C1 segment of cervical spinal cord (tissue), 14 donors: ENCODE results near the gene ABLIM2.
A peak's percentile ranks its signal among the peaks of the same experiment; 100 is the strongest.

ENCODE experiments used
- DNase-seq, 14 donors: peaks; one replicate each; lab custom pipeline; 2025; lab: John Stamatoyannopoulos, UW

The ABLIM2 gene

DNA sequence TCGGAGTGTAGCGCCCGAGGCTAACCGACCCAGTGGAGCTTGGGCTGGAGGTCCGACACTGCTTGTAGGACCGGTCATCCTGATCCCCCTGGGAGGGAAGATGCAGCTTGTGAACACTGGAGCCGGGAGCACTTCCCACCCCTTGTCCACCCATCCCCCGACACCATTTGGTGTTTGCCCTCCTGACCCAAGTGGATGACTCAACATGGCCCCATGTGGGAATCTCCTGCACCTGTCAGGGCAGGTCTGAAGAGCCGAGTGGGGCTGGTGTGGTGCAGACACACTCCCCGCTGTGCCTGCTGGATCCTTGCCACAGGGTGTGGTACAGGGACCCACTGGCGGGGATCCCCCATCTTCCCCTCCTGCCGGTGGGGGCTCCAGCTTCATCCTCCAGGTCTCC lies 128.9 kb downstream of the ABLIM2 start:
- DNase-seq = no peak

DNA sequence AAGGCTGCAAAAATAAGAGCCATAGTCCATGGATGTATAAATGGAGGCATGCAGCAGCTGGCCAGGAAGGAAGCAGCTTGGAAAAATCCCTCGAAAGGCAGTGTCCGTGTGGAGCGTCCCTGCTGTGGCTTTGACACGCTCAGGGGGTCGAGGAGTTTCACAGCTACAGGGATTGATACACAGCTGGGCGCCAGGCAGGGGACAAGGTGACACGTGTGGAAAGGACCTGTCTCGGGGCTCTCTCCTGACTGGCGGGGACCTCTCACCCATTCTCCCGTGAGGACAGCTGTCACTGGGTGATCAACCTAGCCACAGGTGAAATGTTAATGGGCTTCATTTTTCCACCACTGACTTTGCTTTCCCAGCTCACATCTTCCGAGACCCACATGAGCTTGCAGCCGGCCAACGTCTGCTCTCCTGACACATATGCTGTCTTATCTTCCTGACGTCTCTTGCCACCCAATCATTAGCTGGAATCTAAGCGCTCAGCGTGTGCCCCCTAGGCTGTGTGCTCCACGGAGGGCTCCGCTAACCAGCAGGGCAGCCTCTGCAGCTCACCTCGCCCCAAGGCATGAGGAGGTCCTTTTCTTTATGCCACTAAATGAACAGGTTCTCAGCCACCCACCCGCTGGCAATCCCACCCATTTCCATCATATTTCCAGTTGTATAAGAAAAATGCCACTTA lies 129.6 kb downstream of the ABLIM2 start:
- no peak for DNase-seq

DNA sequence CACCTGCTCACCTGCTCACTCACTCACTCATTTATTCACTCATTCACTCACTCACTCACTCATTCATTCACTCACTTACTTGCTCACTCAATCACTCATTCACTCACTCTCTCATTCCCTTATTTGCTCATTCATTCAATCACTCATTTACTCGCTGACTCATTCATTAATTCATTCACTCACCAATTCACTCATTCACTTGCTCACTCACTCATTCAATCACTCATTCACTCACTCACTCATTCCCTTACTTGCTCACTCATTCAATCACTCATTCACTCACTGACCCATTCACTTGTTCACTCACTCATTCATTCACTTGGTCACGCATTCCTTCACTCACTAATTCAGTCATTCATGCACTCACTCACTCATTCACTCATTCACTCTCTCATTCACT lies 130.2 kb downstream of the ABLIM2 start:
- DNase-seq = no peak

DNA sequence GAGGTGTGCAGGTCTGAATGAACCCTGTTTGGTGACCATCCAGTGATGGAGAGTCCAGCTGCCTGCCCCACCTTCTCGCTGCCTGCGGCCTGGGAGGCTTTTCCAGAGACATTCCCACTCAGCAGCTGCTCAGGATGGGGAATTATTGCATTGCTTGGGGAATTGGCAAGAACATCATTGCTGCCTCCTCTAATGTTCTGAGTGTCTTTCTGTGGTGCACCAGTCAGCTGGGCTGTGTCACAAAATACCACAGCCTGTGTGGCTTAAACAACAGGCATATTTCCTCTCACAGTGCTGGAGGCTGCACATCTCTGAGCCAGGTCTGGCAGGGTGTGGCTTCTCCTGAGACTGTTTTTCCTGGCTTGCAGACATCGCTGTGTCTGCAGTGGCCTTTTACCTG lies 132.2 kb downstream of the ABLIM2 start:
- no peak for DNase-seq

DNA sequence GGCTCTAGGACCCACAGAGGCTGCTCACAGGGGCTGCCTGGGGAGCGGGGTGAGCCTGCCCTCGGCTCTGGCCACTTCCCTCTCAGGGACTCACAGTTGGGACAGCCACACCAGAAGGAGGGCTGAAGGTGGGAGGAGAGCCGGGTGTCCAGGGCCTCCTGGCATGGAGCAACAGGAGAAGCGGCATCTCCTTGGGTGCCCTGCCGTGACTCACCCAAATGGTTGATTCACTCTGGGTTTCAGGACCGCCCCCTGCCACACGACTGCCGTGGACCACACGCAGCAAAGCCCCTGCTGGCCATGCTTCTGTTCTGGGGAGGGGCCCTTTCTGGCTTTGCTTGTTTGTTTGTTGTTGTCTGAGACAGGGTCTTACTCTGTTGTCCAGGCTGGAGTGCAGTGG lies 132.9 kb downstream of the ABLIM2 start:
- no peak for DNase-seq

DNA sequence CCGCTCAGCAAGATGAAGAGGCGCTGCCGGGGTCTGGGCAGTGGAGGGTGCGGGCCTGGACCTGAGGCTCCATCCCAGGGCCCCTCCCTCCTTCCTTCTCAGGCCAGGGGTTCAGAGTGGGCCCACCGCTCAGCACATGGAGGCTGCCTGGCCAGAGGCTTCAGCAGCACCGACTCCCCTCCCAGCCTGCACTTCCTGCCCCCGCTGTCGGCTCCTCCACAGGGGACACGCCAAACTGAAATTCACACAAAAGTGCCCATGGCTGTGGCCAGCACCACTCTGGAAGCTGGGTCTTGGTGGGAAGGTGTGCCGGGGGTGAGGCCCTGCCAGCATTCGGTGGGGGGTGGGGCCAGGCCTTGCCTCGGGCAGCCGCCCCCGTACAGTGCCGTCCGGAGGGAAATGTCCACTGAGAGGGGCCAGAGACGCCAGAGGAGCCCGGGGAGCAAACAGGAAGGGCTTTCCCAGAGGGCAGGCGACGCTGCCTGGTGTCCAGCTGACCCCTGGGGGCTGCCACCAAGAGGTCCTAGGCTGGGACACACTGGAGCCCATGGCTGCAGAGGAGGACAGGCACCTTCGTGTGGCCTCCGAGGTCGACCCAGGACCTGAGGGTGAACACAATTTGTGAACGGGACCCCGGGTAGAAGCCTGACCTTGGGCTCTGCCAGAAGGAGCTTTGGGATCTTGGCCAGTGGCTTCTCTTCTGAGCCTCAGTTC lies 134.4 kb downstream of the ABLIM2 start:
- no peak for DNase-seq

DNA sequence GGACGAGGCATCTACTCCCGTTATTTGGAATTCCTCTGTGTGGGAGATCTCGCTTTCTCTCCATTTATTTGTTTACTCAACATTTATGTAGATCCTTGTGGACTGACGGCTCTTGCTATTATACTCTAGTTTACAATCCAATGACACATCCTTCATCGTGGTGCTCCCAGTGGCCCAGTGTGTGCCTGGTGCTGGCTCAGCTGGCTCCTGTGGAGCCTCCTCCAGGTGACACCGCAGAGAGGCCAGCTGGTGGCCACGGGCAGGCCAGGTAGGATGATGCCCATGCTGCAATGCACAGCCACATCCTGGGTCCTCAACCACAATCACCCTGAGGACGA lies 134.9 kb downstream of the ABLIM2 start:
- no peak for DNase-seq

DNA sequence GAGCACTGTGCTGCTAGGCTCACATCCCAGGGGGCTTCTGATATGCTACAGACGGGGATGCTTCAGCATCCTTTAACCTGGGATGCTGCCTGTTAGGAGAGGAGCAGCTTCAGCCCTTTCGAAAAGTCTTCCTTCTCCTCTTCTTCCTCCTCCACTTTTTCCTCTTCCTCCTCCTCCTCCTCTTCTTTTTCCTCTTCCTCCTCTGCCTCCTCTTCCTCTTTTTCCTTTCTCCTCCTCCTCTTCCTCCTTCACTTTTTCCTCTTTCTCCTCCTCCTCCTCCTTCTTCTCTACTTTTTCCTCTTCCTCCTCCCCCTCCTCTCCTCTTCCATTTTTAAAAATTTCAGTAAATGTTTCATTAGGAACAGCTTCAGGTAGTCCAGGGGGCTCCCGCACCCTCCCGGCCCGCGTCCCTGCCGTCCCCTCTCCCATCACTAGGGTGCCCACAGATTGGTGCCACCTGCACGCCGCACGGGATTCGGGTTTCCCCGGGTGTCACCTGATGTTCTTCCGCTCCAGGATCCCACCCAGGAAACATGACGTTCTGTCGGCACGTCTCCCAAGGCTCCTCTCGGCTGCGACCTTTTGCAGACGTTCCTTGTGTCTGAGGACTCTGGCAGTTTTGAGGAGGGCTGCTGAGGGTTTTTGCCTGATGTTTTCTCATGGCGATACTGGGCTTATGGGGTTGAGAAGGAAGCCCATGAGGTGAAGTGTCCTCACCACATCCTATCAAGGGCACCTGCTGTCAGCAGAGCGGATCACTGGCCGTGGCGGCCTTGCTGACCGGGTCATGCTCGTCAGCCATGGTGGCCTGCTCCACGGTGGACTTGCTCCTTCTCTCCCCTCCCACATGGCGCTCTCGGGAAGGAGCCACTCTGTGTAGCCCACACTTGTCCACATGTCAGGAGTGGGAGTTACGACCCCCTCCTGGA lies 135.6 kb downstream of the ABLIM2 start:
- no peak for DNase-seq

DNA sequence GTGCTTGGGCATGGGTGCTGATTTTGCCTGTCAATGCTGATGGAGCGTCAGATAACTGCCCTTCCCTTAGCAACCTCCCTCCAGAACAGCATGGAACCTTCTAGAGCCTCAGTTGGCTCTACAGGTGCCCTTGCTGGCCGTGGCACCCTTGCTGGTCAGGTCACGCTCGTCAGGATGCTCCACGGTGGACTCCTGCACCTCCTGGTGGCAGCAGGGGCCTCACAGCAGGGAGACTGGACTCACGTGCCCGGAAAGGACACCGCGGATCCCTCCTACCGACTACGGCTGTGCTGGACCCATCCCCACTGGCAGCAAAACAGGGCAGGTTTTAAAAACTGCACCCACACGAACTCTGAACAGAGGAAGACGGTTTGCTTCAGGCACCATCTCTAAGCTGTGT lies 136.8 kb downstream of the ABLIM2 start:
- DNase-seq = peak in 1 of 14 donors; percentile 6

DNA sequence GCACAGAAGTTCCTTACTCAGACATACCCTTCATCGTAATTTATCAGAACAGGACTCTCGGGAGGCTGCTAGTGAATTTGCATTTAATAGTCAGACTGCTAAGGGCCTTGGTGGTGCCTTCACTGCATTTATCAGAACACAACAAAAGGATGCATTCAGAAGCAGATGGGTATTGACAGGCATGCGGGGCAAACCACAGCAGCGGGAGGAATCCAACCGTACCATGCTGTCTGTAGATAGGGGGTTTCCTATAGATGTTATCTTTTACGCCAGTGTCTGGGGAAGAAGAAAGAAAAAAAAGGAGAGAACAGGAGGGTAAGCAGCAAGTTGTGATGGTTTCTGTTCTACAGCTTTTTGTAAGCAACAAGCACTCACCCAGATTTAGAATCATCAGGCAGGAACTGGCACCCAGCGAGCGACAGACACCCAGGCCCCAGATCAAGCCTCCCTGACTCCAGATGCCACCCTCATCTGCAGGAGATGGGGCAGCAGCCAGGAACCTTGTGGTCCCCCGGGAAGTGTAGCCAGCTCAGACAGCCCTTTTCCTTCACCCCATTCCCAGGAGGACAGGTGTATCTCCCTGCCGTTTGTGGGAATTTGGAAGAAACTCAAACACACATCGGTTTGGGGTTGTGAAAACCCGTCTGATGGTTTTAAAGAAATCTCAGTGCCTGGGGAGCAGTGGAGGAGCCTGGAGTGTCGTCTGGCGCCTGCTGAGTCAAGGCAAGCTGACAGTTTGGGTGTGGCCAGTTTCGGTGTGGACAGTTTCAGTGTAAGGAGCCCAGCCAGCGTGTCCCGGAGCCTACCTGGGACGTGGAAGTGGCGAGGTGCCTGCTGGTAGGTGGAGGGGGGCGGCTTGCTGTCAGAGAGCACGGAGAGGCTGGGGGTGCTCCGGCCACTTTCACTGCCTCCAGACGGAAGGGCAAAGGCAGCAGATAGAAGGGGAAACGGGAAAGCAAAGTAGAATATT lies 138.9 kb downstream of the ABLIM2 start:
- DNase-seq = peak in 9 of 14 donors; percentile 7 to 66 (median 54)

DNA sequence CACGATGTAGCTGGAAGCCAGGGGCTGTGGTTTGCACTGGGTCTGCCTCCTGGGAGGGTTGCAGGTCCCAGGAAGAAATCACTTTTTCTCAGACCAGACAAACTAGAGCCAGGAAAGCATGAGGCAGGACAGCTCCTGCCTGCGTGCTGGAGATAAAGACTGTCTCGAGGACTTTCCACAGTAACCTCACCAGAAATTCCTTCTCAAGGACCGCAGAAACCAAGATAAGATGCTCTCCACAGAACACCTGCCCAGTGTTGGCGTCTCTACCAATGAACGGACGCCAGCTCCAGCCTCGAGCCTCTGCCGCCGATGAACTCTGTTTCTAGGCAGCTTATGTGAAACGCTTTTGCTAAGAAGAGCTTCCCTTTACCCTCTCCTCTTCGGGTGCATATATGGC lies 142.1 kb downstream of the ABLIM2 start:
- no peak for DNase-seq

DNA sequence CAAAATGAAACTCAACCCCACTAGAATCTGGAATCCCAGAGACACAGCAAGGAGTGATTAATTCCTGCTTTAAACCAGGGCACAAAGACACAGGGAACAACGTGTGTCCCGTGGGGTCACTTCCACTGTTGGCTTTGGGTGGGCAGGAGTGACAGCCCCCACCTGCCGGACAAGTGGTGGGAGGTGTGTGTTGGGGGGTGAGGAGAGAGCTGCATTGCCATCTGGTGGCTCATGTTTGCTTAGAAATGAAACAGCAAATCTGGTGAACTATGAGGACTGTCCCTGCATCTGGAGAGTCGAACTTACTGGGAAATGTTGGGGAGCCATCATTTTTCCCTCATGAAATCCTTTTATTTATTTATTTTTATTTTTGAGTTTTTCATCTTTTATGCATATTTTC lies 143.1 kb downstream of the ABLIM2 start:
- DNase-seq = peak in 5 of 14 donors; percentile 6 to 27 (median 16)

DNA sequence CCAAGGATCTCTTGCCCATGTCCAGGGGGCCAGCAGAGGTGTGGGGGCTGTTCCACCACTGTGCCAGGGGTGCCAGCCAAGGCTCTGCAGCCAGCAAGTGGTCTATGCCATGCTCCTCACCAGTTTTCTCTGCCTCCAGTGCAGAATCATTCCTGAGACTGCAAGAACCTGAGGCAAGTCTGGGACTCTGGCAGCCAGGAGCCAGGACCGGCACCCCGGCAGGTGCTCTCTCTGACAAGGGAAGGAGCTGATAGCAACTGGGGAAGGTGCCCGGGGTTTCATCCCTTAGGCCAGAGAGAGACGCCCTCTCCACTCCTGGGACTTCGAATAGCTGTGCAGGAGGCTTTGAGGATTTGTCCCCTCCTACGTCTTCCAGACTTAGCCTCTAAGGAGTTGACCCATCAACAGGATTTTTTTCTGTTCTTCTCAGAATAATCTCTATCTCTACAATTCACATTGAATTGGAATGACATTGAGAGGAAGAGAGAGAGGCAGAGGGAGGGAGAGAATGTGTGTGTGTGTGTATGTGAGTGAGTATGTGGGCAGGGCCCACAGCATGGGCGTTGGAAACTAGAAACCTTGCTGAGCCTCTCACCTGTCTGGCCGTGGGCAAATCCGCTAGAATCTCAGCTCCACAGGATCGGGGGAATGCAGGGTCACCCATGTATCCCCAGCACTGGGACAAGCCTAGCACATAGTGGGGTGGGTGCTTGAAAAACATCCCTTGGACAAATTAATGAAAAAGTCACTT lies 144.5 kb downstream of the ABLIM2 start:
- DNase-seq = no peak

DNA sequence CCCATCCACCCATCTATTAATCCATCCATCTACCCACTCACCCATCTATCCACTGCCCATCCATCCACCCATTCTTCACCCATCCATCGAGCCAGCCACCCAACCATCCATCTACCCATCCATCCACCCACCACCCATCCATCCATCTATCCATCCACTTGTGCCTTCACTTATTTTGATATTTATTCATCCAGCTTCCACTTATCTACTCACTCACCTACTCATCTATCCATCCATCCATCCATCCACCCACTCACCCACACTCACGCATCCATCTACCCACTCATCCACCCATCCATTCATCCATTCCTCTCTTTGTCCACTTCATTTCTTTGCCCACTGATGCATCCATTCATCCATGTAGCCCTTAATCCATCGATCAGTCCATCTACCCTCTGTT lies 146.1 kb downstream of the ABLIM2 start:
- no peak for DNase-seq

DNA sequence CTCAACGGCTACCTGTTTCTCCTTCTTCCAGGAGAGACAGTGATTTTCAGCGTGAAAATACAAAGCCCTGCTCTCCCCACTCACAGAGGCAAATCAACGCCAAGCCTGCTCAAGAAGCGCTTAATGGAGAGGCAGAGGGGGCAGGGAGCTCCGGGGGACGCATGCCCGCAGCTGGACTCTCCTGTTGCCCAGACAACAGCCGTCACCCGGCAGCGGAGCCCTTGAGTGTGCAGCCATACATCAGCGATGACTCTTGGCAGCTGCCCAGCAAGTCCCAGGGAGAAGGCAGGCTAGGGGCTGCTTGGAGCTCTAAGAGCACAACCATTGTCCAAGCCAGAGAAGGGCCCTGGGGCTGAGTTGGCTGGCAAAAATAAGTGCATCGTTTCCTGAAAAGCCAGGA lies 148.0 kb downstream of the ABLIM2 start:
- peak in 12 of 14 donors; percentile 13 to 87 (median 63) for DNase-seq

DNA sequence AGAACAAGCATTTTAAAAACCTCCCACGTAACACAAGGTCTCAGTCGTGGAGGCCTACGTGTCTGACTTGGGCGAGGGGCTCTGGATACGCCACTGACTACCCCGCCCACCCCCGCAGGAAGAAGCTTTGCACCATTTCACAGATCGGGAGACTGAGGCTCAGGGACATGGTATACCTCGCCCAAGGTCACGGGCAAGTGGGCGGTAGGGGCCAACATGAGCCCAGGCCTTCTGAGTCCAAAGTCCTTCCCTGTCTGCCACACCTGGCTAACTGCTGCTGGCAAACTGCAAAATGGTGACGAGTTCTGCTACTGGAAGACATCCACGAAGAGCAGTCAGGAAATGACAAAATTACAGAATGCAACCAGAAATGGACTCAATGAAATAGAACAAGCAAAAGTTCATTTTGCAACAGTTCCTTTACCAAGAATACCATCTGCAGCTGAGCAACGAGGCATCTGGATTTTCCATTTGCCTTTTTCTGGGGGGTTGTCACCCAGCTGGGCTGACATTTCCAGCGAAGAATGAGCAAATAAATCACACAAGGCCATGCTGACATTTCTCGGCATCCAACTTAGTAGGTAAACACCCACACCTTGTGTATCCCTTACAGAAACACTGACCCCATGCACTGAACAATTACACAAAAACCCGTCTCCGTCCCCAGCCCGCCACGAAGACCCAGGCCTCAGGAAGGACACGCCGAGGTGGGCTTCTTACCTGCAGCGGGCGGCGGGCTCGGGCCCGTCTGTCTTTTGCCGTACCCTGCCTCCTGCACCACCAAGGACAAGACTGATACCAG lies 148.7 kb downstream of the ABLIM2 start:
- no peak for DNase-seq

DNA sequence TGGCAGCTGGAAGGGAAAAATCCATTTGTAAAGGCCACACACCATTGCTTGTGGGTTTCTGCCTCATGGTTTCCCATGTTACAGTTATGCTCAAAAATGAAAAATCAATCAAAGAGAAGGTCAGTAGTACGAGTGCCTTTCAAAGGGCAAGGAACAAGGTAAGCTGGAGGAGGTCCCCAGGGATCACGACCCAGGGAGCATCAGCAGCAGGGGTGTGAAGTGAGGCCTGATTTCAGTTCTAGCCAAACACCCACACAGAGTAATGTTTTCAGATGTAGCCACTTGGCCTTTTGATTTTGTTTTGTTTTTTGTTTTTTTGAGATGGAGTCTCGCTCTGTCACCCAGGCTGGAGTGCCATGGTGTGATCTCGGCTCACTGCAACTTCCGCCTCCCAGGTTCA lies 149.5 kb downstream of the ABLIM2 start:
- no peak for DNase-seq

DNA sequence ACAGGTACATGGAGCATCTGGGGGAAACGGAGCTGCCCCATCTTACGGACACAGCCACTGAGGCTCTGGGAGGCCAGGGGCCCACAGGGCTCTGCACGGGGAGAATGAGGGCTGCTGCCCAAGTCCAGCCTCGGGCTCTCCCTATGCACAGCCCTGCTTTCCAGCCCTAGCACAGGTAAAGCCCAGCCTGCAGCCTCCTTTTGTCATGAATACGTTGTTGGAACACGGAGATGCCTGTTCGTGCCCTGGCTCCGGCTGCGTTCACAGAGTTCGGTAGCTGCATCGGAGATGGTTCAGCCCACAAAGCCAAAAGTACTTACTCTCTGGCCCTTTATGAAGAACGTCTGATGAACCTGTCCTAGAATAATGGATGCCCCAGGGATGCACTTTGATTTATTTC lies 150.2 kb downstream of the ABLIM2 start:
- DNase-seq = no peak

DNA sequence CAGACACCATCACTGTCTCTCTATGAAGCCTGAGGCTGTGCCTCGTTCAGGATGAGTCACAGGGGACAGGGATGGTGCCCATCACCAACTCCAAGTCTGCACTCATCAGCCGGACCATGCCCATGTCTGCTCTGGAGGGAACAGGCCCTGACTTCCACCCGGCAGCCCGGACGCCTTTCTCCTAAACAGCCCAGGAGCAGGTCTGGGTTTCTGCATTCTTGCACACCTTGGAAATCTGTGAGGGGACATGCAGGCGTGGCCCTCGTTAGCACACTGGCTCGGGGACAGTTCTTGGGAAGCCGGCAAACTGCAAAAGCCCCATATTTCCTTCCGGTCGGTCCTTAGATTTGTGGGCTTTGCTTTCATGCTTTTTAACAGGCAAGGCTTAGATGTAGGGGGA lies 151.0 kb downstream of the ABLIM2 start:
- DNase-seq = no peak

DNA sequence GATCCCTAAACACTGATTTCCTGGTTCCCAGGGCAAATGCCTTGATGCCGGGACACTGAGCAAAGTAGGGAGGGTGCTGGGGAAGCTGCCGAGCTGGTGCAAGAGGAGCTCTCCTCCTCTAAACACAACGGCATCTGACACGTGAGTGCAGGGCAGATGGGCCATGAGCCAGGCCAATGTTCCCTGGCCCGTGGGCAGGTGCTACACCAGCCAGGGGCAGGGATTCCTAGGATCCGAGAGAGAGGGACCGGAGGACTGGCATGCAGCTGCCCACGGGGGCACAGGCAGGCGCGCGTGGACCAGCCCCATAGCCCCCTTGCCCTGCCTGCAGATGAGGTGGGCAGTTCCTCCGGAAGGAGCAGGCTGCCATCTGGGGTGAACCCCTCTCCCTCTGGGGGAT lies 152.1 kb downstream of the ABLIM2 start:
- DNase-seq = no peak
